Tibial artery (tissue), 4 donors: ENCODE results near the gene MACROD2.
"Not testable (repeated sequence)": the region's sequence is repeated elsewhere in the genome, so short reads cannot be mapped to it uniquely, and the experiment has no call there.

Source experiments
- DNase-seq, 2 donors: peaks; one replicate each; pipeline ENCODE4 v3.0.0-alpha.2; 2019
- H3K27ac ChIP-seq, 2 donors: fragments of 200-600 bp; sonication (generic) in 1 of 2; 1 replicate in 1 of 2; 2 replicates in 1 of 2; pipeline ENCODE4 v1.5.1; 2018 to 2019; ENCODE audit warnings: mild to moderate bottlenecking in 1 of 2
- H3K27me3 ChIP-seq, 2 donors: fragments of 200-600 bp; sonication (generic) in 1 of 2; one replicate each; pipeline versions ENCODE4 v1.5.1 to v1.6.0; 2016 to 2019
- H3K36me3 ChIP-seq, 3 donors: fragments of 200-600 bp; sonication (generic) in 2 of 3; one replicate each; pipeline ENCODE4 v1.5.1; 2016 to 2019; ENCODE audit warnings: mild to moderate bottlenecking in 2 of 3
- H3K4me1 ChIP-seq, 4 donors: fragments of 200-600 bp; sonication (generic) in 2 of 4; 1 replicate in 3 of 4; 2 replicates in 1 of 4; pipeline ENCODE4 v1.5.1; 2016 to 2019
- H3K4me3 ChIP-seq, 2 donors: fragments of 200-600 bp; sonication (generic) in 1 of 2; 1 replicate in 1 of 2; 2 replicates in 1 of 2; pipeline ENCODE4 v1.5.1; 2018 to 2019; ENCODE audit warnings: mild to moderate bottlenecking in 2 of 2
- H3K9me3 ChIP-seq, 3 donors: fragments of 200-600 bp; sonication (generic) in 1 of 3; one replicate each; pipeline ENCODE4 v1.5.1; 2016 to 2019
- intact Hi-C: fragments of 100-400 bp; cut with DNase I; formaldehyde crosslinking; loops from one replicate; pipeline ENCODE4 v1.15.0; 2023; ENCODE audit warnings: low total_unique reads
- TF ChIP-seq, protein P1 (sequence below), 2 experiments: fragments of 200-600 bp in 1 of 2; fragments of 450-650 bp in 1 of 2; IDR thresholded peaks; one replicate each; pipeline ENCODE4 v1.5.1; 2017 to 2019; ENCODE audit warnings: antibody characterized with exemption in 2 of 2, mild to moderate bottlenecking in 1 of 2, moderate library complexity in 1 of 2

Gene MACROD2

DNA sequence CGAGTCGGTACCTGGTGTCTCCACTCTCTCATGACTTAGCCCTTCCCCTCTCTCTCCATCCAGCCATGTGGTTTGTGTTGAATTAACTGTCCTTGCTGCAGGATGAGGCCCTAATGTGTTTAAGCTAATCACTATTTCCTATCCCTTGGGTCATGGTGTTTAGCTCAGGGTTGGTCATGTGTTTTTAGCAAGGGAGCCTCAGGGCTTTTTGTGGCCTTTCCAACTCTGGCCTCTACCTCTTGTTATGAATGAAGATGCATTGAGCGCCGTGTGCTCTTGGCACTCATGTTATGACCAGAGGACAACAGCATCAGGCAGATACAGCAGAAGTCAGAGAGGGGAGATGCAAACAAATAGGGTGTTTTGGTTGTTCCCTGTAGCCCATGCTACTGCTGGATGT, 1016.3 kb downstream of the MACROD2 start:
- TF ChIP-seq, protein P1, sequence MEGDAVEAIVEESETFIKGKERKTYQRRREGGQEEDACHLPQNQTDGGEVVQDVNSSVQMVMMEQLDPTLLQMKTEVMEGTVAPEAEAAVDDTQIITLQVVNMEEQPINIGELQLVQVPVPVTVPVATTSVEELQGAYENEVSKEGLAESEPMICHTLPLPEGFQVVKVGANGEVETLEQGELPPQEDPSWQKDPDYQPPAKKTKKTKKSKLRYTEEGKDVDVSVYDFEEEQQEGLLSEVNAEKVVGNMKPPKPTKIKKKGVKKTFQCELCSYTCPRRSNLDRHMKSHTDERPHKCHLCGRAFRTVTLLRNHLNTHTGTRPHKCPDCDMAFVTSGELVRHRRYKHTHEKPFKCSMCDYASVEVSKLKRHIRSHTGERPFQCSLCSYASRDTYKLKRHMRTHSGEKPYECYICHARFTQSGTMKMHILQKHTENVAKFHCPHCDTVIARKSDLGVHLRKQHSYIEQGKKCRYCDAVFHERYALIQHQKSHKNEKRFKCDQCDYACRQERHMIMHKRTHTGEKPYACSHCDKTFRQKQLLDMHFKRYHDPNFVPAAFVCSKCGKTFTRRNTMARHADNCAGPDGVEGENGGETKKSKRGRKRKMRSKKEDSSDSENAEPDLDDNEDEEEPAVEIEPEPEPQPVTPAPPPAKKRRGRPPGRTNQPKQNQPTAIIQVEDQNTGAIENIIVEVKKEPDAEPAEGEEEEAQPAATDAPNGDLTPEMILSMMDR (IDR thresholded peaks at IDR 0.05): no peak
- no peak for DNase-seq
- Histone ChIP-seq H3K27me3 (no peaks in the 10 kb centered on the region), H3K4me3 (no peak overlapping the region), H3K4me1 (peaks cover 0 to 21% (median 7%) of the 10 kb centered on the region in 4 donors), H3K36me3 (no peaks in the 10 kb centered on the region), H3K27ac (no peak overlapping the region), H3K9me3 (no peaks in the 10 kb centered on the region)
- intact Hi-C loops: no loop called here

DNA sequence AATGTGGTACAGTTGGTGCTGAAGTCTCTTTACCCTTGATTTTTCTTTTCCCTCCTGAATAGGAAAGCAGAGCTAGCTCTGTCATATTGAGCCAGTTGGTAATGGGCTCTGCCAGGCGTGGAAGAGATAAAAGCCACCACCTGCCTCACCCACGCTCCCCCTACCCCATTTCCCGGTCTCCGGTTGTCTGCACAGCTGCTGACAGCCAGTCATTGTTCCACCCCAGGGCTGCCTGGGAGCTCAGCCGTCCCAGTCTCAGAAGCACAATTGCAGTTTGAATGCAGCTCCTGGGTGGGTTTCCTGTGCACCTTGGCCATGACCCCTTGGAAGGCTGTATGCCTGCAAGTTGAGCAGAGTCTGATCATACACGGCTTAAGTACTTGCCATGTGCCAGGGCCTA, 1017.2 kb downstream of the MACROD2 start:
- no peaks in the 10 kb centered on the region for H3K27me3 ChIP-seq
- intact Hi-C loops: no loop called here
- DNase-seq: no peak
- H3K4me1 ChIP-seq: peaks cover 0 to 21% (median 7%) of the 10 kb centered on the region in 4 donors
- TF ChIP-seq, protein P1 (IDR thresholded peaks at IDR 0.05): no peak
- H3K27ac ChIP-seq: no peak overlapping the region
- no peaks in the 10 kb centered on the region for H3K36me3 ChIP-seq
- no peak overlapping the region for H3K4me3 ChIP-seq
- H3K9me3 ChIP-seq: no peaks in the 10 kb centered on the region

DNA sequence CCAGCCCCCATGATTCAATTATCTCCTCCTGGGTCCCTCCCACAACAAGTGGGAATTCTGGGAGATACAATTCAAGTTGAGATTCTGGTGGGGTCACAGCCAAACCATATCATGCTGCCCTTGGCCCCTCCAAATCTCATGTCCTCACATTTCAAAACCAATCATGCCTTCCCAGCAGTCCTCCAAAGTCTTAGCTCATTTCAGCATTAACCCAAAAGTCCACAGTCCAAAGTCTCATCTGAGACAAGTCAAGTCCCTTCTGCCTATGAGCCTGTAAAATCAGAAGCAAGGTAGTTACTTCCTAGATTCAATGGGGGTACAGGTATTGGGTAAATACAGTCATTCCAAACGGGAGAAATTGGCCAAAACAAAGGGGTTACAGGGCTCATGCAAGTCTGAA, 1021.6 kb downstream of the MACROD2 start:
- intact Hi-C loops, DNase-seq: not testable (repeated sequence)

DNA sequence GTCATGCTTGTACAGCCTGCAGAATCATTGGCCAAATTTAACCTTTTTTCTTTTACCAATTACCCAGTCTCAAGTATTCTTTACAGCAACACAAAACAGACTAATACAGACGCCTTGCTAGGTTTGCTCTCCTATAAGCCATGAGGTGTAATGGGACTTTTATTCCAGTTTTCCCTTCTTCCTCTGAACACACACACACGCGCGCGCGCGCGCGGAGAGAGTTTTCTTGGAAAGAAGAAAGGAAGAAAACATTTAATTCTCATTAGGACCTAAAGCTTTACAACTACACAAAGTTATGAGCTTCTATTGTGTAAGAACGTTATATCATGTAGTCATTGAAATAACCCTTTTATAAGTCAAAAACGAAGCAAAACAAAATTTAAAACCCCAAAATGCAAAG, 1023.6 kb downstream of the MACROD2 start:
- Histone ChIP-seq H3K36me3 (no peaks in the 10 kb centered on the region), H3K27me3 (no peaks in the 10 kb centered on the region), H3K4me3 (no peak overlapping the region), H3K4me1 (no peaks in the 10 kb centered on the region), H3K9me3 (no peaks in the 10 kb centered on the region), H3K27ac (no peak overlapping the region)
- TF ChIP-seq, protein P1 (IDR thresholded peaks at IDR 0.05): no peak
- intact Hi-C loops: no loop called here
- no peak for DNase-seq

More for the DNA sequence above, 1021.6 kb downstream of the MACROD2 start:
- H3K27ac ChIP-seq, H3K4me3 ChIP-seq, H3K27me3 ChIP-seq, H3K9me3 ChIP-seq, H3K4me1 ChIP-seq, H3K36me3 ChIP-seq: not testable (repeated sequence)

DNA sequence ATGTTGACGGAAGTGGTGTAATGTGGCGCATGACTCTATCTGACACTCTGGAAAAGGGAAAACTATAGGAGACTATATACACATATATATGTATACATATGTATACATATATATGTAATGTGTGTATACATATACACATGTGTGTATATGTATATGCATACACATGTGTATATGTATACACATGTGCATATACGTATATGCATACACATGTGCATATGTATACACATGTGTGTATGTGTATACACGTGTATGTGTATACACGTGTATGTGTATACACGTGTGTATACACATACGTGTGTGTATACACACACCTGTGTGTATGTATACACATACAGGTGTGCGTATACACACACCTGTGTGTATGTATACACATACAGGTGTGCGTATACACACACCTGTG, 1025.5 kb downstream of the MACROD2 start:
- Histone ChIP-seq H3K9me3 (no peaks in the 10 kb centered on the region), H3K4me1 (no peaks in the 10 kb centered on the region), H3K27ac (no peak overlapping the region), H3K27me3 (no peaks in the 10 kb centered on the region), H3K36me3 (no peaks in the 10 kb centered on the region), H3K4me3 (no peak overlapping the region)
- TF ChIP-seq, protein P1 (IDR thresholded peaks at IDR 0.05): no peak
- intact Hi-C loops: no loop called here
- DNase-seq: no peak

DNA sequence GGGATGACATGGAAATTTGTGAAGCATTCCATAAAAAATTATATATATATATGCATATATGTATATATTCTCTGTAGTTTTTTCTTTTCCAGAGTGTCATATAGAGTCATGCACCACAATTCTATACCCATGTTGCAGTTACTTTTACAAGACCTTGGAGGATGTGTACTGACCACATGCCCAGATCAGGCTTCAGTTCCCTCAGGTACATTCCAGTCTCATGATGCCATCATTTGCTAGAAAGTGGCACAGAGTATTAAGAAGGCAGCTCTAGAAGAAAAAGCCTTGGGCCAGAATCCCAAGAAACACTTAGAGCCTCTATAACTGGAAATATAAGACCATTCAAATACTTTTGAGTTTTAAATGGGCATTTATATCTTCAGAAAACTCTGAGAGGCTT, 1027.6 kb downstream of the MACROD2 start:
- Histone ChIP-seq H3K27ac (no peak overlapping the region), H3K9me3 (no peaks in the 10 kb centered on the region), H3K4me3 (no peak overlapping the region), H3K27me3 (no peaks in the 10 kb centered on the region), H3K4me1 (no peaks in the 10 kb centered on the region), H3K36me3 (no peaks in the 10 kb centered on the region)
- DNase-seq: no peak
- TF ChIP-seq, protein P1 (IDR thresholded peaks at IDR 0.05): no peak
- intact Hi-C loops: no loop called here
